Middle frontal gyrus (tissue), 1 donor: ENCODE results near the gene CDK5RAP1.

Source experiments
- DNase-seq: peaks from one replicate; pipeline ENCODE4 v3.0.0-alpha.2; 2015; ENCODE audit warnings: low spot score; ENCODE audit errors: extremely low spot score

The CDK5RAP1 gene

GRCh38 chr20:33386673-33387072 lies 14.6 kb downstream of the CDK5RAP1 start:
- no peak for DNase-seq

GRCh38 chr20:33377366-33377765 lies 24.0 kb downstream of the CDK5RAP1 start:
- no peak for DNase-seq

- no peak for DNase-seq
Observed at GRCh38 chr20:33373735-33374605, 27.3 kb downstream of the CDK5RAP1 start.

- DNase-seq, result no peak
Observed at GRCh38 chr20:33372993-33373441, 28.3 kb downstream of the CDK5RAP1 start.

- no peak for DNase-seq
Observed at GRCh38 chr20:33370291-33370690, 31.0 kb downstream of the CDK5RAP1 start.

GRCh38 chr20:33362898-33363297 lies 38.4 kb downstream of the CDK5RAP1 start:
- no peak for DNase-seq

- no peak for DNase-seq
Observed at GRCh38 chr20:33359399-33360261, 41.7 kb downstream of the CDK5RAP1 start.

- no peak for DNase-seq
Observed at GRCh38 chr20:33353013-33353402, 48.3 kb downstream of the CDK5RAP1 start.

GRCh38 chr20:33352258-33353012 lies 48.9 kb downstream of the CDK5RAP1 start:
- no peak for DNase-seq

GRCh38 chr20:33351696-33352095 lies 49.6 kb downstream of the CDK5RAP1 start:
- DNase-seq, result no peak

- DNase-seq, result no peak
Observed at GRCh38 chr20:33349493-33349892, 51.8 kb downstream of the CDK5RAP1 start.

- no peak for DNase-seq
Observed at GRCh38 chr20:33348136-33348937, 53.0 kb downstream of the CDK5RAP1 start.

- no peak for DNase-seq
Observed at GRCh38 chr20:33345342-33345741, 56.0 kb downstream of the CDK5RAP1 start.

- DNase-seq, result no peak
Observed at GRCh38 chr20:33343521-33343920, 57.8 kb downstream of the CDK5RAP1 start.

- DNase-seq, result no peak
Observed at GRCh38 chr20:33339515-33340058, 61.7 kb downstream of the CDK5RAP1 start.

- DNase-seq, result no peak
Observed at GRCh38 chr20:33338467-33339258, 62.7 kb downstream of the CDK5RAP1 start.

- no peak for DNase-seq
Observed at GRCh38 chr20:33337531-33338165, 63.7 kb downstream of the CDK5RAP1 start.

GRCh38 chr20:33337119-33337518 lies 64.2 kb downstream of the CDK5RAP1 start:
- no peak for DNase-seq

GRCh38 chr20:33336375-33336774 lies 64.9 kb downstream of the CDK5RAP1 start:
- no peak for DNase-seq
